ENCODE results near the gene CRYGN.

GRCh38 chr7:151425670-151426440 lies 14.1 kb downstream of the CRYGN start:
- TF ChIP-seq POLR2A (IDR thresholded peaks at IDR 0.05), result no peak
- no peak for TF ChIP-seq CTCF (IDR thresholded peaks at IDR 0.05)
- TF ChIP-seq POLR2AphosphoS5 (IDR thresholded peaks at IDR 0.05), result no peak
